GM19023 (cell line): Measurements from ENCODE around the gene FAM120A.
"Not testable (repeated sequence)": the region's sequence is repeated elsewhere in the genome, so short reads cannot be mapped to it uniquely, and the experiment has no call there.

Experiments used
- ATAC-seq: cut with Tn5 transposase; IDR thresholded peaks from one replicate; pipeline ENCODE4 v1.9.1; 2021; ENCODE audit warnings: mild to moderate bottlenecking, moderate library complexity; ENCODE audit not compliant: unreplicated experiment

The FAM120A gene, protein sequence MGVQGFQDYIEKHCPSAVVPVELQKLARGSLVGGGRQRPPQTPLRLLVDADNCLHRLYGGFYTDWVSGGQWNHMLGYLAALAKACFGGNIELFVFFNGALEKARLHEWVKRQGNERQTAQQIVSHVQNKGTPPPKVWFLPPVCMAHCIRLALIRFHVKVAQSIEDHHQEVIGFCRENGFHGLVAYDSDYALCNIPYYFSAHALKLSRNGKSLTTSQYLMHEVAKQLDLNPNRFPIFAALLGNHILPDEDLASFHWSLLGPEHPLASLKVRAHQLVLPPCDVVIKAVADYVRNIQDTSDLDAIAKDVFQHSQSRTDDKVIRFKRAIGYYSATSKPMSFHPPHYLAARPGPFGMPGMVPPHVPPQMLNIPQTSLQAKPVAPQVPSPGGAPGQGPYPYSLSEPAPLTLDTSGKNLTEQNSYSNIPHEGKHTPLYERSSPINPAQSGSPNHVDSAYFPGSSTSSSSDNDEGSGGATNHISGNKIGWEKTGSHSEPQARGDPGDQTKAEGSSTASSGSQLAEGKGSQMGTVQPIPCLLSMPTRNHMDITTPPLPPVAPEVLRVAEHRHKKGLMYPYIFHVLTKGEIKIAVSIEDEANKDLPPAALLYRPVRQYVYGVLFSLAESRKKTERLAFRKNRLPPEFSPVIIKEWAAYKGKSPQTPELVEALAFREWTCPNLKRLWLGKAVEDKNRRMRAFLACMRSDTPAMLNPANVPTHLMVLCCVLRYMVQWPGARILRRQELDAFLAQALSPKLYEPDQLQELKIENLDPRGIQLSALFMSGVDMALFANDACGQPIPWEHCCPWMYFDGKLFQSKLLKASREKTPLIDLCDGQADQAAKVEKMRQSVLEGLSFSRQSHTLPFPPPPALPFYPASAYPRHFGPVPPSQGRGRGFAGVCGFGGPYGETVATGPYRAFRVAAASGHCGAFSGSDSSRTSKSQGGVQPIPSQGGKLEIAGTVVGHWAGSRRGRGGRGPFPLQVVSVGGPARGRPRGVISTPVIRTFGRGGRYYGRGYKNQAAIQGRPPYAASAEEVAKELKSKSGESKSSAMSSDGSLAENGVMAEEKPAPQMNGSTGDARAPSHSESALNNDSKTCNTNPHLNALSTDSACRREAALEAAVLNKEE

DNA sequence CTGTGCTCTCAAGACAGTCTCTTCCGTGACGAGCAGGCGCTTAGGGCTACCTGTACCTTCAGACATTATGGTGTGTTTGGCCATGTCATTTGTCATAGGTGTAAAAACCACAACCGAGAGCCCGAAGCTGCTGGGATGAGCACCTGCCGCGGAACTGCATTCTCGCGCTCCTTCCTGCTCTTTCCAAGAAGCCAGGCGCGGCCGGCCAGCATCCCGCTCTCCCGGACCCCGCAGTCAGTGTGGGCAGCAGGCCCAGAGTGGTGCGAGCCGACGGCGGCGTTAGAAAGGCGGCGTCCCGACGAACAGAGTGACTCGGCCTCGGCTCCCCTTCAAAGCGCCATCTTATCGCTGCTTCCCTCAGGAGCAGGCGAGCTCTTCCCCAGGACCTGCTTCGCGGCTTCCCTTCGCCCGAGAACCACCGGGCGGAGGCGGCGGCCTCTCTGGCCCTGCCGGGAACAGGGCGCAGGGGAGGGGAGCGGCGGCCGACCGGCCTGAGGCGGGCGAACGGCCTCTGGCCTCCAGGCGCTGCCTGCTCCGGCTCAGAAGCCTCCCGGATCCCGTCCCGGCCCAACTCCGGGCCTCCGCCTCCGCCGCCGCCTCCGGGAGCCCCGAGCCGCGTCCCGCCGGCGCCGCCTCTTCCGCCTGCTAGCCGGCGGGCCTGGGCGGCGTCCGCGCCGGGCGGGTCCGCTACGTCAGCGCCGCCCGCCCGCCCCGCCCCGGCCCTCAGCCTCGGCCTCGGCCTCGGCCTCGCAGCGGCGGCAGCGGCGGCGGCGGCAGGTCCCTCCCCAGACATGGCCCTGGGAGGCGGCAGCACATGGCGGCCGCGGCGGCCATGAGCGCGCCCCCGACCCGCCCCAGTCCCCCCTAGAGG lies at the start of gene FAM120A:
TSS of gene FAM120A (plus strand) at position 741 of the 871 bp plus-strand sequence. CDS start 231 bp downstream, outside the sequence.
- peak; percentile 66 for ATAC-seq

DNA sequence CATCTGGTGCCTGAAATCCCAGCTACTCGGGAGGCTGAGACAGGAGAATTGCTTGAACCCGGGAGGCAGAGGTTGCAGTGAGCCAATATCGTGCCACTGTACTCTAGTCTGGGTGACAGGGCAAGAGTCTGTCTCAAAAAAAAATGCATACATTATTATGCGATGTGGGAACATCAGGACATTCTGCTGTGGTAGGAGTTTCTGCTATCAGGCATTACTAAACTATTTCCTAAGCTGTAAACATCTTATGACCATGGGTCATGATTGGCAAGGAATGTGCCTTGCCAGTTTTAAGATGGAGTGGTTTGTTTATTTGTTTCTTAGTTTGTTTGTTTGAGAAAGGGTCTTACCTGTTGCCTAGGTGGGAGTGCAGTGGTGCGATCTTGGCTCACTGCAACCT lies 45.1 kb upstream of the FAM120A start:
- no peak for ATAC-seq

DNA sequence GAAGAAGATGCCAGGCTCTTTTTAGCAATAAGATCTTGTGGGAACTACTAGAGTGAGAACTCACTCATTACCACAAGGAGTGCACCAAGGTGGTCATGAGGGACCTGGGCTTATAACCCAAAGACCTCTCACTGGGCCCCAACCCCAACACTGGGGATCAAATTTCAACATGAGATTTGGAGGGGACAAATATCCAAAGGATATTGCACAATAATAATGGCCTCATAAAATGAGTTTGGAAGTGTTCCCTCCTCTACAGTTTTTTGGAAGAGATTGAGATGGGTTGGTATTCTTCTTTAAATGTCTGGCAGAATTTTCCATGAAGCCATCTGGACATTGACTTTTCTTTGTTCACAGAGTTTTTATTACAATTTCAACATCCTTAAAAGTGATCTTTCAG lies 38.0 kb upstream of the FAM120A start:
- ATAC-seq: no peak

DNA sequence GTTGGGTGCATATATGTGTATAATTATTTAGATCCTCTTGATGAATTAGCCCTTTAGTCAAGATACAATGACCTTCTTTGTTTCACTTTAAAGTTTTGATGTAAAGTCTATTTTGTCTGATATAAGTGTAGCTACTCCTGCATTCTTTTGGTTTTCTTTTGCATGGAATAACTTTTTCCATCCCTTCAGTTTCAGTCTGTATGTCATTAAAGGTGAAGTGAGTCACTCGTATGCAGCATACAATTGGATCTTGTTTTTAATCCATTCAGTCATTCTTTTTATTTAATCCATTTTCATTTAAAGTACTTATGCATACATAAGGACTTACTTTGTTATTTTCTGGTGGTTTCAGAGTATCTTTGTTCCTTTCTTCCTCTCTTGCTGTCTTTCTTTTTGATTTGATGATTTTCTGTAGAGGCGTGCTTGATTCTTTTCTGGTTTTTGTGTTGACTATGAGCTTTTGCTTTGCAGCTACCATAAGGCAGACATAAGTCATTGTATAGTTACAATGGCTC lies 36.3 kb upstream of the FAM120A start:
- ATAC-seq: no peak

DNA sequence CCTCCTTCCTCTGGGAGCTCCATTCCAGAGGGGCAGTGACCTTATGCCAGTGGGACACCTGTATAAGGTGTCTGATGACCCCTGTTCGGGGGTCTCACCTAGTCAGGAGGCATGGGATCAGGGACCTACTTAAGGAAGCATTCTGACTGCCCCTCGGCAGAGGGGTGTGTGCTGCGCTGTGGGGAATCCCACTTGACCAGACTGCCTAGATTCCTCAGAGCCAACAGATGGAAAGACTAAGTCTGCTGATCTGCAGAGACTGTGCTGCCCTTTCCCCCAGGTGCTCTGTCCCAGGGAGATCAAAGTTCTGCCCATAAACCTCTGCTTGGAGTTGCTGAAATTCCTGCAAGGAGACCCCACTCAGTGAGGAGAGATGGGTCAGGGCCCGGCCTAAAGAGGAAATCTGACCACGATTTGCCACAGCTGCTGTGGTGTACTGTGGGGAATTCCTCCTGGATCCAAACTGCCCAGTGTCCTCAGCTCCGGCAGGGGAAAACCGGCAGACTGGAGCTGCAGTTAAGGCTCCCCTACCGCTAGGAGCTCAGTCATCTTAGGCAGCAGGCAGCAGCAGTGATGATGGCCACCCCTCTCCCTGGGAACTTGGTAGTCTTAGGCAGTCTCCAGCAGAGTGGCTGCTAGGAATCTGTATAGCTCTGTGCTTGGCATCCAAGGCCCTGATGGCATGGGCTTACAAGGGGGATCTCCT lies 34.8 kb upstream of the FAM120A start:
- ATAC-seq: no peak

DNA sequence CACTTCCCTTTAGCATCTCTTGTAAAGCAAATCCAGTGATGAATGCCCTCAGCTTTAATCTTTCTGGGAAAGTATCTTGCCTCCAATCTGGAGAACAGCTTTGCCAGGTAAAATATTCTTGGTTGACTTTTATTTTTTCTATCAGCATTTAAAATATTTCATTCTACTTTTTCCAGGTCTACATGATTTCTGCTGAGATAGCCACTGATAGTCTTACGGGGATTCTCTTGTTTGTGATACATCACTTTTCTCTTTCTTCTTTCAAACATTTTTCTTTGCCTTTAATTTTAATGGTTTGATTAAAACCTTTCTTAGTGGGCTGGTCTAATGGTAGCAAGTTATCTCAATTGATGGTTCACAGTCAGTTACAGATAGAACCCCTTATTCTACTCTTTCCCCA lies 33.9 kb upstream of the FAM120A start:
- no peak for ATAC-seq

DNA sequence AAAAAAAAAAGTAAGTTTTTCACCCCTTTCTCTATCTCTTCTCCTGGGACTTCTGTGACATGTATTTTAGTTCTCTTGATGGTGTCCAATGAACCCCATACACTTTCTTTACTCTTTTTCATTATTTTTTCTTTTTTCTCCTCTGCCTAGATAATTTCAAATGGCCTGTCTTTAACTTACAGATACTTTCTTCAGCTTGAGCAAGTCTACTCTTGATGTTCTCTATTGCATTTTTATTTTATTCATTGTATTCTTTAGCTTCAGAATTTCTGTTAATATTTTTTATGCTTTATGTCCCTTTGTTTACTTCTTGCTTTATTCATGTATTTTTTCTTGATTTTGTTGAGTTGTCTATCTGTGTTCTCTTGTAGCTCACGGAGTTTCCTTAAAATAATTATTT lies 32.5 kb upstream of the FAM120A start:
- ATAC-seq: no peak

DNA sequence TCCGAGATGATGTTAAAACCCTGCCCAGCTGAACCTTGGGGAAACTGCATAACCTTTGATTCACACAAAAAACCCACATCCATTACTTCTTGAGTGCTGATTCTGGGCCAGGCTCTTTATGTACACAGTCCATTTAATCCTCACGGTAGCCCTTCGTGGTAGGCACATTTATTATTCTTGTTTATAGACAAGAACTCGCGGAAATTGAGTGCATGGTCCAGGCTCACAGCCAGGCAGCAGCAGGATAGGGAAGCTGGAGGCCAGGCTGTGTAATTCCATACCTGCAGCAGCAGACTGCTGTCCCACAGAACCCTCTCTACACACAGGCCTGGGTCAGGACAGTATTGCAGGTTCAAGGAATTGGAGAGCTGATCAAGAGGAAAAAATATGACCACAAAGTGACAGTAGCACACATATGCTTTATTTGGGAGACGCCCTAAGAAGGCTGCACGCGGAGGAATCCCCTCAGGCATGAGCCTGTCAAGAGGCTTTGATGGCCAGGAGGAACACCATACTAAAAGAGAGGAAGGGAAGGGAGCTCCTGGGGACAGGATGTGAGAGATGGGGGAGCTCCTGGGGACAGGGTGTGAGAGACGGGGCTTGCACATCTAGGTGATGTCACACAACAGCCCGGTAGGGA lies 28.4 kb upstream of the FAM120A start:
- no peak for ATAC-seq

DNA sequence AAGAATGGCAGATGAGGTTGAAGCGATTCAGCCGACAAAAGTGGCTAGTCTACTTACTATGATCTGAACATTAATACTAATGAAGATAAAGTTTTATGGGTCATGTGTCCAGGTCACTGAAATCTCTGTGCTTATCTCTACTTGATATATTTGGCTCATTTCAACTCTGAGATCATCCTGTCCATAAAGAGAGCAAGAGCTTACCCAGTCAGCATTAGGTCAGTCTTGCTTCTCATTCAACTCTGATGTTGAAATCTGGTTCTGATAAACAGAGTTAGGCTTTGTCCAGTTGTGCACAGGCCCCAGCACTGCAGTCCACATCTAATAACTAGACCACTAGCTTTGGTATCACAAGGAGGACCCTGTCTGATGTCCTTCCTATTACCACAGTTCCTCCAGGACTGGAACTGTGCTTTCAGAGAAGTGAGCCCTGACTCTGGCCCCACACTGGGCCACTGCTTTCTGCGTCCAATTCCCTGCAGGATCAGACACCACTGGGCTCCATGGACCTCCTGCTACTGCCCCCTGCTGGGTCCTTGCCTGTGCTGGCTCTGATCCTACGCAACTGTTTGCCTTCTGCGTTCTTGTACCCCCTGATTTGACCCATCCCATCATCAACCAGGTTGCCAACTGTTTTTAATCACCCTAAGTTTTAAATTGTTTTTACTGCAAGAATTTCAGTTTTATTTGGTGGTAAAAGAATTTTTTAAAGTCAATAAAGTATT lies 23.7 kb upstream of the FAM120A start:
- no peak for ATAC-seq

DNA sequence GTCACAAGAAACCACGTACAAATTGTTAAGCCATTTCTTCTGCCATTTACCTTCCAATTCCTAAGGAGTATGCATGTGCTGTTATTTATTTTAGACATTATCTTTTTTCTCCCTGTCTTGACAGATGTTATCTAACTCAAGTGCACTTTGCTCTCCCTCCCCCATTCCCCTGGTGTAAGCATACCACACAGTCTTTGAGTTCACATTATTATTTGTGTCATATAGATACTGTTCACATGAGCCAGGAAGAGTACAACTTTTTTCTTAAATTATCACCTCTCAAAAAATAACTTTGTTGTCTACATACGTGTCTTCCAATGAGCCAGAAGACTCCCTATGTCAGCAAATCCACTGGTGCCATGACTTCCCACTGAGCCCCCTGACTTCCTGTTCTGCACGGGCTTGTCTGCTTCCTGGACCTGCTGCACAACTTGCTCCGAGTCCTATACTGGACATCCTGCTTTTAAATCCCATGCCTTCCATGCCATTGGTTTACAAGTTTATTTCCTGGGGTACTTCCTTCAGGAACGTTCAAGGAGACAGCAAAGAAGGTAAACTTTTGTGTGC lies 19.9 kb upstream of the FAM120A start:
- ATAC-seq: no peak

DNA sequence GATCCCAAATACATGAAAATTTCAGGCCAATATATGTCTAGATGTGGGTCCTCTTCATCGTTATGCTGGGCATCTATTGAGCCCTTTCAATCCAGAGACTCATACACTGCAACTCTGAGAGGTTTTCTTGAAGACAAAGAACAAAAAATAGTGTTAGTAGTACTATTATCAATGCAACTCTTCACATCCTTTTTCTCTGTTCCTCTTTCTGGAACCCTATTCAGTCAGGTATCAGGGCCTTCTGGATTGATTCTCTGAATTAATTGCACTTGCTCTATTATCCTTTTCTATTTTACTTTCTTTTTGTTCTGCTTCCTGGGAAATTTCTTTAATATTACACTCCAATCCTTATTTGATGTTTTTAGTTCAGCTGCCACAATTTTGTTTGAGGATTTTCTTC lies 18.5 kb upstream of the FAM120A start:
- ATAC-seq: no peak

DNA sequence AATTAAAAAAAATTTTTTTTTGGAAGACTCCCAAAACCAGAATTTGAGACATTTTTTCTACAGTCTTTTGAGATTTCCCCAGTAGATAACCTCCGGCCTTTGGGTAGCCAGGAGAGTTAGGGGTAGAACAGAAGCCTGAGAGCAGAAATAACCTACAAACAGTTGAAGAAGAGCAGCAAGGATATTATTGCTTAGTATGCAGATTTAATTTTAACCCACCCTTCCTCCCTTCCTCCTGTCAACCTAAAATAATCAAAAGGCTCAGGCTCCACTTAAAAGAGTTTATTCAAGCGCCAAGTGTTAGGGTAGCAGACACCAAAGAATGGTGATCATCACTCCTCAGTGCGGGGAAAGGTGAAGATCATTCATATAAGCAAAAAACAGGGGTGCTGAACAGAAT lies 17.4 kb upstream of the FAM120A start:
- no peak for ATAC-seq

DNA sequence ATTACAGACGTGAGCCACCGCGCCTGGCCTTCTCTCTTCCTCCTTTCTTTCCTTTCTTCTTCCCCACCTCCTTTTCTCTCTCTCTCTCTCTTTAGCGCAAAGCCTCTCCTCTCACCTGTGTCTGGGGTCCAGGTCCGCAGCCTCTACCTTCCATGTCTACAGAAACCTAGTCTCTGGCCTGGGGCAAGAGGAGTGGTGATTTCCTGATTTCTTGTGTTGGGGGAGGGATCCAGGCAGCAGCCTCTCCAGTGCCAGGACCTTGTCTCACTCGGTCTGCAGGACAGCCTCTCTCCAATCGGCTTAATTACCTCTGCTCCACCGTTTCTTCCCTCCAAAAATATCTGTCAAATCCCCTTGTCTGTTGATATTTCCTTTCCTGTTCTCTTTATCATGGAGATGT lies 16.1 kb upstream of the FAM120A start:
- no peak for ATAC-seq

DNA sequence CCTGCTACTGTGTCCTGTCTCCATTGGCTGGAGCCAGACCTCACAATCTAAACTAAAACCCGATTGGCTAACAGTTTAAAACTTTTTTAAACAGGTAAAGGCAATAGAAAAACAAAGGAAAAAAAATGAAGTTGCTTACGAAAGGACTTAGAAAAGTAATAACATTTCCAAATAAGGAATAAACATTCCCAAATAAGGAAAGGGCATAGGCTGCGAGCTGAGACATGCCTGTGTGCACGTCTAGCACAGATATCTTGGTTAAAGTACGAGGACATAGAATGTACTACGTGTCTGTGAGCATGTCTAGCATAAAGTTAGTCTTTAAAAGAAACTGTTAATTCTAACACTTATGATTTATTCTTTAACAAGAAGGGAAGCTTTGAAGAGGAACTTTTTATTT lies 15.3 kb upstream of the FAM120A start:
- no peak for ATAC-seq

DNA sequence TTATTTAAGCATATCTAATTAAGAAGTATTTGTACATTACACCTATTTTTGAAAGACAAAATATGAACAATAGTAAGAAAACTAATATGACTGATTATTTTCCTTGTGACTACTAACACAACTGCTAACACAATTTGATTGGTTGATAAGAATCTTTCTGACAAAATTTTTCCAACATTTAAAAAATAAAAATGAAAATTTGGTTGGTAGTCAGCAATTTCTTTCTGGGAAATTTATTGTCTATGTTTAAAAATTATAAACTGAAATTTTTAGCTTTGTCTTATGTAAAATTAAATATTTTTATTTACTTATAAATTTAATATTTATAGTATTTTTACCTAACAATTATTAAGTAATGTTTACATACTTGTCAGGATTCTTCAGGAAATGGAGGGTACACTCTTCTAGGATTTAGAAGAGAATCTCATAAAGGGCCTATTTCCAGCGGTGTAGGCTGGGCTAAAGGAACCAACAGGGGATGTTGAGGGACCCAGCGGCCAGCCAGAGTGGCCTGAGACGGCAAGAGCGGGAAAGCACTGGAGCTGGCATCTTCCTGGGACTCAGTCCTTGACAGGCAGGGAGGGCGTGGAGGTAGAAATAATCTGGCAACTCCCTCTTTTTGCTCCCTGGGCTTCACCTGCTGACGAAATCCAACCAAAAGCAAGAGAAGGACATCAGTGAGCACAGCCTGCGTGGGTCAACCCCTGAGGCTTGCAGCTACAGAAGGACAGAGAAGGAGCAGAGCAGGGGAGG lies 14.7 kb upstream of the FAM120A start:
- no peak for ATAC-seq

DNA sequence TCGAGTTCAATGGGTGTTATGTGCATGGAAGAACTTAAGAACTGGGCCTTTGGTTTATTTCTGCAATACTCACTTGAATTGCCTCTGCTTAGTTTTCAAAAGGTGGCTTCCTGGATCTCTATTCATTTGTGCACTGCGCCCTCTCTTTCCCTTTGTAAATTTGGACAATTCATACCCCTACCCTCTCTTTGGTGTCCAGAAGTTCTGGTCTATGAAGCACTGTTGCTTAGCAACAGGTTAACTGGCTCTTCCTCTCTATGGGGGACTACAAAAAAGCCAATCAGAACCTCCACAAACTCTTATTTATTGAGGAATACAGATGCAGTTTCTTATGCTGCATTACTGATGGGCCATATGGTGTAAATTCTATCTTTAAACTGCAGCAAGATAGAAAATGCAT lies 13.5 kb upstream of the FAM120A start:
- ATAC-seq: no peak

DNA sequence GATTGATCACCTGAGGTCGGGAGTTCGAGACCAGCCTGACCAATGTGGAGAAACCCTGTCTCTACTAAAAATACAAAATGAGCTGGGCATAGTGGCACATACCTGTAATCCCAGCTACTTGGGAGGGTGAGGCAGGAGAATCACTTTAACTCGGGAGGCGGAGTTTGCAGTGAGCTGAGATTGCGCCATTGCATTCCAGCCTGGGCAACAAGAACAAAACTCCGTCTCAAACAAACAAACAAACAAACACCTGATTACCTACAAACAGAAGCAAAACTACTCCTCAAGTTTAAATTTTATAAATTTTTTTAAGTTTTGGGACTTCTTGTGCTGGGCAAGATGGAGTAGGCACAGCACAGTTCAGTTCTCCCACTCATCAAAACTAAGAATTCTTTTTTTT lies 12.2 kb upstream of the FAM120A start:
- not testable (repeated sequence) for ATAC-seq
